Spleen (tissue), 11 donors: ENCODE results near the gene RALB. TPM values are rescaled to one million over a fixed set of nuclear protein-coding genes. Genes with fewer than 3 reads are reported as not detected.
A peak's percentile ranks its signal among the peaks of the same experiment; 100 is the strongest.
"Not testable (repeated sequence)": the region's sequence is repeated elsewhere in the genome, so short reads cannot be mapped to it uniquely, and the experiment has no call there.

Experiments used
- DNase-seq: peaks from one replicate; pipeline ENCODE4 v3.0.0-alpha.2; 2020
- H3K27ac ChIP-seq, 8 donors: fragments of 200-600 bp; sonication (generic) in 7 of 8; 1 replicate in 4 of 8; 2 replicates in 4 of 8; pipeline versions ENCODE4 v1.5.0 to v1.8.0; 2016 to 2021; ENCODE audit warnings: inconsistent platforms in 4 of 8, mild to moderate bottlenecking in 4 of 8, moderate library complexity in 1 of 8
- H3K27me3 ChIP-seq, 7 donors: fragments of 200-600 bp; sonication (generic) in 6 of 7; replicated peaks in 1 of 7; 1 replicate in 4 of 7; 2 replicates in 3 of 7; pipeline versions ENCODE4 v1.5.0 to v1.8.0; 2016 to 2021; ENCODE audit warnings: inconsistent platforms in 3 of 7, mild to moderate bottlenecking in 1 of 7
- H3K36me3 ChIP-seq, 6 donors: fragments of 200-600 bp; sonication (generic) in 5 of 6; 1 replicate in 4 of 6; 2 replicates in 2 of 6; pipeline versions ENCODE4 v1.5.0 to v1.8.0; 2016 to 2021; ENCODE audit warnings: inconsistent platforms in 2 of 6
- H3K4me1 ChIP-seq, 6 donors: fragments of 200-600 bp; sonication (generic) in 5 of 6; 1 replicate in 3 of 6; 2 replicates in 3 of 6; pipeline versions ENCODE4 v1.5.0 to v1.8.0; 2016 to 2021; ENCODE audit warnings: inconsistent platforms in 3 of 6
- H3K4me3 ChIP-seq, 8 donors: fragments of 200-600 bp; sonication (generic) in 7 of 8; 1 replicate in 4 of 8; 2 replicates in 4 of 8; pipeline versions ENCODE4 v1.5.0 to v1.8.0; 2016 to 2021; ENCODE audit warnings: inconsistent platforms in 4 of 8, mild to moderate bottlenecking in 4 of 8, moderate library complexity in 2 of 8
- H3K9me3 ChIP-seq, 8 donors: fragments of 200-600 bp; sonication (generic) in 7 of 8; 1 replicate in 4 of 8; 2 replicates in 4 of 8; pipeline versions ENCODE4 v1.5.0 to v1.8.0; 2016 to 2021; ENCODE audit warnings: inconsistent platforms in 4 of 8
- POLR2A ChIP-seq, 3 donors: fragments of 450-650 bp; IDR thresholded peaks; one replicate each; pipeline ENCODE4 v1.5.1; 2017; ENCODE audit warnings: antibody characterized with exemption in 3 of 3, mild to moderate bottlenecking in 1 of 3
- POLR2AphosphoS5 ChIP-seq, 3 donors: sonication (generic); formaldehyde crosslinking; IDR thresholded peaks; one replicate each; pipeline ENCODE4 v1.5.1; 2017; ENCODE audit warnings: antibody characterized with exemption in 3 of 3
- WGBS, 5 donors: extraction: QIAGEN DNeasy Blood & Tissue Kit in 3 of 5; methylation state at CpG; one replicate each; pipeline versions ENCODE4 v1.1.5 to v1.1.7; 2013 to 2018; 5-methylcytosine and 5-hydroxymethylcytosine counted together
- intact Hi-C: fragments of 100-400 bp; cut with DNase I; formaldehyde crosslinking; loops from one replicate; pipeline ENCODE4 v1.15.0; 2023; ENCODE audit warnings: low total_unique reads
- polyA plus RNA-seq, 3 donors: library from polyadenylated mRNA; stranded (reverse); fragments of 200-250 nt; gene quantifications; one replicate each; pipeline ENCODE4 v1.2.1, GENCODE V29; 2013
- total RNA-seq, 7 donors: library from RNA; depleted of rRNA in 3 of 7; stranded (reverse); fragments of >200 nt in 3 of 7; fragmentation: NEBNext Ultra II Directional in 4 of 7; extraction: Animal tissue kit (Norgen Biotek cat#: 25700) in 4 of 7; gene quantifications; one replicate each; pipeline versions ENCODE4 v1.1.0 to v1.2.1, GENCODE V29; 2016 to 2021
- TF ChIP-seq, protein P1 (sequence below), 11 experiments: fragments of 200-600 bp in 7 of 11; fragments of 450-650 bp in 4 of 11; sonication (generic) in 4 of 11; IDR thresholded peaks in 8 of 11; conservative IDR thresholded peaks in 3 of 11; 1 replicate in 7 of 11; 2 replicates in 4 of 11; pipeline versions ENCODE4 v1.4.0 to v1.8.0; 2016 to 2021; ENCODE audit warnings: antibody characterized with exemption in 11 of 11, inconsistent platforms in 4 of 11, mild to moderate bottlenecking in 1 of 11
- donor health status: healthy with polysubstance abuse.
- donor health status: DM: no; HTN: no; CAD: no; lungs with moderate emphysema.
- donor health status: DM: no; HTN: no; CAD: no.
- donor health status: Bipolar disorder and iron deficiency.
- donor health status: healthy.
- donor health status: DM: no; HTN: no; CAD: no.
- donor health status: DM: yes; HTN: yes; CAD: no.

RALB gene
- total and polyA plus RNA-seq, 10 donors, result 26.6 to 126 (median 79.5) TPM

DNA sequence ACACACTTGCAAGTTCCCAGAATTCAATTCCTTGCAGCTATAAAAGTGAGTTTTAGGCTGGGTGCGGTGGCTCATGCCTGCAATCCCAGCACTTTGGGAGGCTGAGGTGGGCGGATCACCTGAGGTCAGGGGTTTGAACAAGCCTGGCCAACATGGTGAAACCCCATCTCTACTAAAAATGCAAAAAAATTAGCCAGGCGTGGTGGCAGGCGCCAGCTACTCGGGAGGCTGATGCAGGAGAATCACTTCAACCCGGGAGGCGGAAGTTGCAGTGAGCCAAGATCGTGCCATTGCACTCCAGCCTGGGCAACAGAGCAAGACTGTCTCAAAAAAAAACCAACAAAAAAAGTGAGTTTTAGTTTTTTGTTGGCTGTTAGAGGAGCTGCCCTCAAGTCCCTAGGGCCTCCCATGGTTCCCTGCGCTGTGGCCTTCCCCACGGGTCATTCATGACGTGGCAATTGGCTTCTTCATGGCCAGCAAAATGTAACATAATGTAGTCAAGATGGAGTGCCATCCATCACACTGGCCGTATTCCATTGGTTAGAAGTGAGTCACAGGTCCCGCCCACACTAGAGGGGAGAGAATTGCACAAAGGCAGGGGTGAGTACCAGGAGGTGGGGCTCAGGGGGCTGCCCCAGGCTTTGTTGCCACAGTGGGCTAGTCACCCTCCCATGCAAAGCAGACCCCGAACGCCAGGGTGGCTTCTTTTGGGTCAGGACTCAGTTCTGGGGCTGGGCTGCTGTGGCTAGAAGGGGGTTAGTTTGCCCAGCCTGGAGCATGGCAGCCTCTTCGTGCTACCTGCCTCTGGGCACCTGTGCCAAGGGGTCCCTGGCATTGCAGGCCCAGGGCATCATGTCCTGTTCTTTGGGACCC is 55.6 kb downstream of the RALB start:
- DNase-seq, result peak; percentile 69
- H3K9me3 ChIP-seq, result no peaks in the 10 kb centered on the region

DNA sequence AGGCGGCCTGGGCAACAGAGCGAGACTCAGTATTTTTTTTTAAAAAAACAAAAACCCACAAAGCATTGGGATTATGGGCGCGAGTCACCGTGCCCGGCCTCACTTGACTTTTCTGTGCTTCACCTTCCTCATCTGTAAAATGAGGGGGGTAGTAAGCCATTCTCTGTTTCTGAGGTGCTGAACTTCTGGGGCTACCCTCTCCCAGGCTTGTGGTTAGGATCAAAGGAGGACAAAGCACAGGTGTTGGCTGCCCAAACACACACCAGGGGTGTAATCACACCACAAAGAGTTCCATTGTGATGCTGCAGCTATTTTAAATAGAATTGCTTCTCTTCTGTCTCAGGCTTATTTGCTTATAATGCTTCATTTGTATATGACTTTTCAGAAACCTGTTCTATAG is 57.5 kb downstream of the RALB start:
- peaks cover 0 to 11% (median 0%) of the 10 kb centered on the region in 7 donors for H3K27me3 ChIP-seq
- no peak overlapping the region for H3K4me3 ChIP-seq
- no peaks in the 10 kb centered on the region for H3K9me3 ChIP-seq
- peaks cover 0 to 27% (median 0%) of the 10 kb centered on the region in 6 donors for H3K36me3 ChIP-seq
- intact Hi-C loops, result loop anchor here (10.0 kb wide), 1 partner anchor 195 kb away; no protein-coding TSS in a partner anchor
- H3K27ac ChIP-seq, result no peak overlapping the region
- TF ChIP-seq POLR2AphosphoS5 (IDR thresholded peaks at IDR 0.05) (no peak), POLR2A (IDR thresholded peaks at IDR 0.05) (no peak)
- TF ChIP-seq, protein P1, sequence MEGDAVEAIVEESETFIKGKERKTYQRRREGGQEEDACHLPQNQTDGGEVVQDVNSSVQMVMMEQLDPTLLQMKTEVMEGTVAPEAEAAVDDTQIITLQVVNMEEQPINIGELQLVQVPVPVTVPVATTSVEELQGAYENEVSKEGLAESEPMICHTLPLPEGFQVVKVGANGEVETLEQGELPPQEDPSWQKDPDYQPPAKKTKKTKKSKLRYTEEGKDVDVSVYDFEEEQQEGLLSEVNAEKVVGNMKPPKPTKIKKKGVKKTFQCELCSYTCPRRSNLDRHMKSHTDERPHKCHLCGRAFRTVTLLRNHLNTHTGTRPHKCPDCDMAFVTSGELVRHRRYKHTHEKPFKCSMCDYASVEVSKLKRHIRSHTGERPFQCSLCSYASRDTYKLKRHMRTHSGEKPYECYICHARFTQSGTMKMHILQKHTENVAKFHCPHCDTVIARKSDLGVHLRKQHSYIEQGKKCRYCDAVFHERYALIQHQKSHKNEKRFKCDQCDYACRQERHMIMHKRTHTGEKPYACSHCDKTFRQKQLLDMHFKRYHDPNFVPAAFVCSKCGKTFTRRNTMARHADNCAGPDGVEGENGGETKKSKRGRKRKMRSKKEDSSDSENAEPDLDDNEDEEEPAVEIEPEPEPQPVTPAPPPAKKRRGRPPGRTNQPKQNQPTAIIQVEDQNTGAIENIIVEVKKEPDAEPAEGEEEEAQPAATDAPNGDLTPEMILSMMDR (IDR thresholded peaks at IDR 0.05 in 8 of 11, conservative IDR thresholded peaks at IDR 0.05 in 3 of 11), result no peak
- no peak for DNase-seq
- peaks cover 5 to 38% (median 25%) of the 10 kb centered on the region in 6 donors for H3K4me1 ChIP-seq
- 72 to 92% (median 81%) methylated on average over 6 of the region's 6 CpGs for WGBS, 5 donors

More for the DNA sequence above, 55.6 kb downstream of the RALB start:
- no peak overlapping the region for H3K27ac ChIP-seq
- H3K27me3 ChIP-seq, result no peaks in the 10 kb centered on the region
- H3K4me1 ChIP-seq, result peaks cover 5 to 21% (median 13%) of the 10 kb centered on the region in 6 donors
- 71 to 92% (median 87%) methylated on average over 16 of the region's 16 CpGs for WGBS, 5 donors
- peaks cover 0 to 42% (median 0%) of the 10 kb centered on the region in 6 donors for H3K36me3 ChIP-seq
- no peak overlapping the region for H3K4me3 ChIP-seq
- intact Hi-C loops, result no loop called here
- TF ChIP-seq POLR2AphosphoS5 (IDR thresholded peaks at IDR 0.05), result peak in 1 of 3 donors; percentile 24
- TF ChIP-seq POLR2A (IDR thresholded peaks at IDR 0.05), result no peak

DNA sequence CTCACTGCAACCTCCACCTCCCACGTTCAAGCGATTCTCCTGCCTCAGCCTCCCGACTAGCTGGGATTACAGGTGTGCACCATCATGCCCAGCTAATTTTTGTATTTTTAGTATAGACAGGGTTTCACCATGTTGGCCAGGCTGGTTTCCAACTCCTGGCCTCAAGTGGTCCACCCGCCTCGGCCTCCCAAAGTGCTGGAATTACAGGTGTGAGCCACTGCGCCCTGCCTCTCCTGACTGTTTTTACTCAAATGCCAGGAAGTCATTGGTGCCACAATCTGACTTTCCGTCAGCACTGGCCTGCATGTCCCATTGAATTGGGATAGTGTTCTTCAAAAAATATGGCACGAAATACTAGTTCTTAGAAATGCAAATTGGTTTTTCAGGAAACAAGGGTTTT is 58.2 kb downstream of the RALB start:
- WGBS, 5 donors, result 94 to 97% (median 95%) methylated on average over 8 of the region's 8 CpGs
- intact Hi-C loops, result loop anchor here (10.0 kb wide), 1 partner anchor 196 kb away; no protein-coding TSS in a partner anchor
- peaks cover 5 to 34% (median 23%) of the 10 kb centered on the region in 6 donors for H3K4me1 ChIP-seq
- peak; percentile 48 for DNase-seq
- not testable (repeated sequence) for H3K9me3 ChIP-seq, H3K27ac ChIP-seq, H3K4me3 ChIP-seq
- H3K27me3 ChIP-seq, result peaks cover 0 to 11% (median 0%) of the 10 kb centered on the region in 7 donors
- H3K36me3 ChIP-seq, result peaks cover 0 to 20% (median 0%) of the 10 kb centered on the region in 6 donors

DNA sequence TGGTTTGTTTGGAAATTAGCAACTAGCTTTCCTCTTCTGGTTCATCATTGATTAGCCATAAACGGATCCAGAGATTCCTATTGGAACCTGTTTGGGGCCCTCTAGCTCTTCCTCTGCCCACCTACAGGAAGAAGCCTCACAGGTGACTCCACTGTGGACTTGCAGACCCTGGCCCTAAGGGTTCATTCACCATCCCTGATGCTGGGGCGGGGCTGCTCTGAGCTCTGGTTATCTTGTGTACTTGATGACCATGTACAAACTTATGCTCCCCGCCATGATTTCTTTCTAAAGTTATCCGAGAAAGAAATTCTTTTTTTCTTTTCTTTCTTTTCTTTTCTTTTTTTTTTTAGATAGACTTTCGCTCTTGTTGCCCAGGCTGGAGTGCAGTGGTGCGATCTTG is 59.4 kb downstream of the RALB start:
- TF ChIP-seq POLR2A (IDR thresholded peaks at IDR 0.05), result no peak
- TF ChIP-seq POLR2AphosphoS5 (IDR thresholded peaks at IDR 0.05), result no peak
- TF ChIP-seq, protein P1 (IDR thresholded peaks at IDR 0.05 in 8 of 11, conservative IDR thresholded peaks at IDR 0.05 in 3 of 11), result no peak

More for the DNA sequence above, 59.4 kb downstream of the RALB start:
- Histone ChIP-seq H3K27ac (no peak overlapping the region), H3K4me3 (no peak overlapping the region), H3K4me1 (peaks cover 5 to 29% (median 20%) of the 10 kb centered on the region in 6 donors), H3K36me3 (peaks cover 0 to 16% (median 0%) of the 10 kb centered on the region in 6 donors), H3K9me3 (no peaks in the 10 kb centered on the region), H3K27me3 (peaks cover 0 to 11% (median 0%) of the 10 kb centered on the region in 7 donors)
- WGBS, 5 donors, result 80 to 95% (median 89%) methylated on average over 6 of the region's 6 CpGs
- intact Hi-C loops, result loop anchor here (10.0 kb wide), 1 partner anchor 197 kb away; no protein-coding TSS in a partner anchor
- DNase-seq, result peak; percentile 59
